ENCODE measurements around the gene NOM1.

NOM1 gene

GRCh38 chr7:156986378-156986777 is 36.9 kb downstream of the NOM1 start:
- H3K9me3 ChIP-seq (replicated peaks; ENCODE audit: insufficient read depth, low read length), result no peaks in the 10 kb centered on the region
- no peaks in the 10 kb centered on the region for H4K20me1 ChIP-seq (ENCODE audit: insufficient read depth, low read length)
- H2AFZ ChIP-seq (ENCODE audit: low read length), result no peak overlapping the region
- H3K9ac ChIP-seq (ENCODE audit: low read length), result no peak overlapping the region
- no peak overlapping the region for H3K27ac ChIP-seq (ENCODE audit: low read length)
- H3K9me2 ChIP-seq (replicated peaks; ENCODE audit: insufficient read depth, low read length), result no peaks in the 10 kb centered on the region
- H3K79me2 ChIP-seq (ENCODE audit: low read length), result no peaks in the 10 kb centered on the region
- H3K36me3 ChIP-seq (replicated peaks; ENCODE audit: insufficient read depth, low read length), result no peaks in the 10 kb centered on the region
- H3K4me3 ChIP-seq (ENCODE audit: low read length), result no peak overlapping the region
- no peak overlapping the region for H3K4me2 ChIP-seq (ENCODE audit: low read depth, low read length)
- no peaks in the 10 kb centered on the region for H3F3A ChIP-seq (ENCODE audit: insufficient read depth, low read length)
- H3K4me1 ChIP-seq (ENCODE audit: low read length), result no peaks in the 10 kb centered on the region
- H3K27me3 ChIP-seq (replicated peaks; ENCODE audit: insufficient read depth, low read length), result no peaks in the 10 kb centered on the region
- peak; percentile 2 for DNase-seq
- TF ChIP-seq CTCF (IDR thresholded peaks at IDR 0.05; ENCODE audit: low read length), result no peak
- TF ChIP-seq EZH2 (optimal IDR thresholded peaks at IDR 0.05; ENCODE audit: low read depth, low read length), result no peak
- TF ChIP-seq EZH2phosphoT487 (IDR thresholded peaks at IDR 0.05; ENCODE audit: low read length), result no peak

- no peaks in the 10 kb centered on the region for H3K4me1 ChIP-seq (ENCODE audit: low read length)
- TF ChIP-seq EZH2phosphoT487 (IDR thresholded peaks at IDR 0.05; ENCODE audit: low read length), result no peak
- no peak for TF ChIP-seq EZH2 (optimal IDR thresholded peaks at IDR 0.05; ENCODE audit: low read depth, low read length)
- no peak for TF ChIP-seq CTCF (IDR thresholded peaks at IDR 0.05; ENCODE audit: low read length)
- no peak overlapping the region for H3K4me2 ChIP-seq (ENCODE audit: low read depth, low read length)
- H4K20me1 ChIP-seq (ENCODE audit: insufficient read depth, low read length), result no peaks in the 10 kb centered on the region
- no peaks in the 10 kb centered on the region for H3K79me2 ChIP-seq (ENCODE audit: low read length)
- no peaks in the 10 kb centered on the region for H3K27me3 ChIP-seq (replicated peaks; ENCODE audit: insufficient read depth, low read length)
- no peak overlapping the region for H2AFZ ChIP-seq (ENCODE audit: low read length)
- no peak overlapping the region for H3K4me3 ChIP-seq (ENCODE audit: low read length)
- no peaks in the 10 kb centered on the region for H3K9me2 ChIP-seq (replicated peaks; ENCODE audit: insufficient read depth, low read length)
- H3K36me3 ChIP-seq (replicated peaks; ENCODE audit: insufficient read depth, low read length), result no peaks in the 10 kb centered on the region
- no peaks in the 10 kb centered on the region for H3K9me3 ChIP-seq (replicated peaks; ENCODE audit: insufficient read depth, low read length)
- H3K27ac ChIP-seq (ENCODE audit: low read length), result no peak overlapping the region
- DNase-seq, result peak; percentile 4
- H3F3A ChIP-seq (ENCODE audit: insufficient read depth, low read length), result no peaks in the 10 kb centered on the region
- H3K9ac ChIP-seq (ENCODE audit: low read length), result no peak overlapping the region
Measured at GRCh38 chr7:156988343-156989185, 39.1 kb downstream of the NOM1 start.

GRCh38 chr7:156989766-156990535 is 40.4 kb downstream of the NOM1 start:
- H2AFZ ChIP-seq (ENCODE audit: low read length), result no peak overlapping the region
- H3K4me2 ChIP-seq (ENCODE audit: low read depth, low read length), result no peak overlapping the region
- TF ChIP-seq EZH2phosphoT487 (IDR thresholded peaks at IDR 0.05; ENCODE audit: low read length) (no peak), EZH2 (optimal IDR thresholded peaks at IDR 0.05; ENCODE audit: low read depth, low read length) (no peak), CTCF (IDR thresholded peaks at IDR 0.05; ENCODE audit: low read length) (no peak)
- no peaks in the 10 kb centered on the region for H3K9me3 ChIP-seq (replicated peaks; ENCODE audit: insufficient read depth, low read length)
- no peaks in the 10 kb centered on the region for H3F3A ChIP-seq (ENCODE audit: insufficient read depth, low read length)
- H3K4me1 ChIP-seq (ENCODE audit: low read length), result no peaks in the 10 kb centered on the region
- no peaks in the 10 kb centered on the region for H3K27me3 ChIP-seq (replicated peaks; ENCODE audit: insufficient read depth, low read length)
- H3K9ac ChIP-seq (ENCODE audit: low read length), result no peak overlapping the region
- H3K79me2 ChIP-seq (ENCODE audit: low read length), result no peaks in the 10 kb centered on the region
- no peak overlapping the region for H3K27ac ChIP-seq (ENCODE audit: low read length)
- no peaks in the 10 kb centered on the region for H3K9me2 ChIP-seq (replicated peaks; ENCODE audit: insufficient read depth, low read length)
- no peaks in the 10 kb centered on the region for H3K36me3 ChIP-seq (replicated peaks; ENCODE audit: insufficient read depth, low read length)
- H4K20me1 ChIP-seq (ENCODE audit: insufficient read depth, low read length), result no peaks in the 10 kb centered on the region
- DNase-seq, result no peak
- no peak overlapping the region for H3K4me3 ChIP-seq (ENCODE audit: low read length)
